HepG2 (cell line): ENCODE data around the gene RSPH4A. TPM values are rescaled to one million over a fixed set of nuclear protein-coding genes. Genes with fewer than 3 reads are reported as not detected.

Source experiments
- AGO1 ChIP-seq: fragments of 200-400 bp; formaldehyde crosslinking; IDR thresholded peaks from 2 replicates; pipeline ENCODE4 v1.6.1; 2017; ENCODE audit warnings: mild to moderate bottlenecking, low read depth, low read length, moderate library complexity; ENCODE audit not compliant: poor library complexity, severe bottlenecking
- DPF2 ChIP-seq: sonication (generic); formaldehyde crosslinking; IDR thresholded peaks from 2 replicates; pipeline ENCODE4 v1.4.0; 2020; ENCODE audit warnings: mild to moderate bottlenecking, low read depth, missing genetic modification reagents, borderline replicate concordance
- KAT2B ChIP-seq: fragments of 150-350 bp; IDR thresholded peaks from 2 replicates; pipeline ENCODE4 v1.6.1; 2014; ENCODE audit warnings: low read depth, low read length, borderline replicate concordance
- NFE2L2 ChIP-seq: fragments of 150-350 bp; IDR thresholded peaks from 2 replicates; pipeline ENCODE4 v1.6.1; 2014; ENCODE audit warnings: low read length
- ZNF556 ChIP-seq: sonication (generic); formaldehyde crosslinking; IDR thresholded peaks from 2 replicates; pipeline ENCODE4 v1.4.0; 2020; ENCODE audit warnings: mild to moderate bottlenecking, missing genetic modification reagents, borderline replicate concordance
- ZNF792 ChIP-seq: IDR thresholded peaks from 2 replicates; pipeline ENCODE4 v1.6.1; 2016
- polyA plus RNA-seq, 8 experiments: library from polyadenylated mRNA; depleted of rRNA in 3 of 8; stranded (reverse) in 7 of 8; unstranded in 1 of 8; fragments of >200 nt; fragmentation: Illumina TruSeq in 4 of 8; extraction: Trizol in 4 of 8; gene quantifications; 2 replicates each; pipeline versions ENCODE4 v1.2.1 to v1.2.3, GENCODE V29; 2011 to 2016; ENCODE audit warnings: low read depth in 4 of 8, missing spikeins in 1 of 8, mixed read lengths in 1 of 8; ENCODE audit not compliant: insufficient read depth in 1 of 8
- total RNA-seq, 5 experiments: library from RNA; depleted of rRNA; stranded (reverse); fragments of >200 nt; fragmentation: Illumina TruSeq; extraction: Trizol; gene quantifications; 2 replicates each; pipeline ENCODE4 v1.2.3, GENCODE V29; 2016; ENCODE audit warnings: low read depth in 1 of 5
- TF ChIP-seq, protein P1 (sequence below), 2 experiments: sonication (generic) in 1 of 2; formaldehyde crosslinking in 1 of 2; IDR thresholded peaks; 2 replicates each; pipeline versions ENCODE4 v1.4.0 to v1.6.1; 2016 to 2020; ENCODE audit warnings: borderline replicate concordance in 1 of 2, low read depth in 1 of 2, mild to moderate bottlenecking in 1 of 2, missing genetic modification reagents in 1 of 2
- TF ChIP-seq, protein P2 (sequence below): sonication (generic); formaldehyde crosslinking; IDR thresholded peaks from 2 replicates; pipeline ENCODE4 v1.4.0; 2020; ENCODE audit warnings: missing genetic modification reagents, borderline replicate concordance
- TF ChIP-seq, protein P3 (sequence below): sonication (generic); formaldehyde crosslinking; IDR thresholded peaks from 2 replicates; pipeline ENCODE4 v1.4.0; 2020; ENCODE audit warnings: low read depth, mild to moderate bottlenecking, missing genetic modification reagents
- TF ChIP-seq, protein P4 (sequence below): sonication (generic); formaldehyde crosslinking; conservative IDR thresholded peaks from 2 replicates; pipeline ENCODE4 v1.4.0; 2020; ENCODE audit warnings: missing genetic modification reagents
- TF ChIP-seq, protein P5 (sequence below): sonication (generic); formaldehyde crosslinking; IDR thresholded peaks from 2 replicates; pipeline ENCODE4 v1.5.1; 2020; ENCODE audit warnings: missing genetic modification reagents, mild to moderate bottlenecking, borderline replicate concordance
- TF ChIP-seq, protein P6 (sequence below): sonication (generic); formaldehyde crosslinking; IDR thresholded peaks from 2 replicates; pipeline ENCODE4 v1.5.1; 2020; ENCODE audit warnings: mild to moderate bottlenecking, missing genetic modification reagents, moderate library complexity
- TF ChIP-seq, protein P7 (sequence below): IDR thresholded peaks from 2 replicates; pipeline ENCODE4 v1.6.1; 2016; ENCODE audit warnings: missing genetic modification reagents, missing compliant biosample characterization

The RSPH4A gene
- total and polyA plus RNA-seq, 2 of the 13 experiments (the other 11 are each of a cell fraction or from before 2014, with no cell fraction given), result 0.24 to 0.40 TPM

DNA sequence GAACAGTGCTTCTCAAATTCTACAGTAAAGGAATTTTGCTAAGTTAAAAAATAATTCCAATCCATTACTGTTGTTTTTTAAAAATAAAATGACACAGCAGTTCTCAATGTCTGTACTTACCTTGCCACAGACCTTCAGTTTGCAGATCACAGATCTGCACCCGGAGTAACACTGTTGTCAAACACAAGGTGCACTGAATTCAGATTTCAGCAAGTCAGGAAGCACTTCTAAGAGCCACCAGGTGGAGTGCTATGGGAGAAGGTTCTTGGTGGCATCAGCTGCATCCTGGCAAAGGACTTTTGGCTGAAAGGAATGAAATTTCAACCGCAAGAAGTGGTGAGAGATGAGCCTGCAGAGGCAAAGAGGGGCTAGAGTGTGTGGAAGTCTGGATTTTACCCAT is 17.4 kb downstream of the RSPH4A start (continued):
- TF ChIP-seq, protein P1, sequence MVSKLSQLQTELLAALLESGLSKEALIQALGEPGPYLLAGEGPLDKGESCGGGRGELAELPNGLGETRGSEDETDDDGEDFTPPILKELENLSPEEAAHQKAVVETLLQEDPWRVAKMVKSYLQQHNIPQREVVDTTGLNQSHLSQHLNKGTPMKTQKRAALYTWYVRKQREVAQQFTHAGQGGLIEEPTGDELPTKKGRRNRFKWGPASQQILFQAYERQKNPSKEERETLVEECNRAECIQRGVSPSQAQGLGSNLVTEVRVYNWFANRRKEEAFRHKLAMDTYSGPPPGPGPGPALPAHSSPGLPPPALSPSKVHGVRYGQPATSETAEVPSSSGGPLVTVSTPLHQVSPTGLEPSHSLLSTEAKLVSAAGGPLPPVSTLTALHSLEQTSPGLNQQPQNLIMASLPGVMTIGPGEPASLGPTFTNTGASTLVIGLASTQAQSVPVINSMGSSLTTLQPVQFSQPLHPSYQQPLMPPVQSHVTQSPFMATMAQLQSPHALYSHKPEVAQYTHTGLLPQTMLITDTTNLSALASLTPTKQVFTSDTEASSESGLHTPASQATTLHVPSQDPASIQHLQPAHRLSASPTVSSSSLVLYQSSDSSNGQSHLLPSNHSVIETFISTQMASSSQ (IDR thresholded peaks at IDR 0.05; ENCODE audit: low read depth), result no peak
- TF ChIP-seq, protein P1 (CRISPR knock-in tag; IDR thresholded peaks at IDR 0.05; ENCODE audit: borderline replicate concordance), result no peak
- TF ChIP-seq DPF2 (CRISPR knock-in tag), result no peak
- TF ChIP-seq, protein P2, sequence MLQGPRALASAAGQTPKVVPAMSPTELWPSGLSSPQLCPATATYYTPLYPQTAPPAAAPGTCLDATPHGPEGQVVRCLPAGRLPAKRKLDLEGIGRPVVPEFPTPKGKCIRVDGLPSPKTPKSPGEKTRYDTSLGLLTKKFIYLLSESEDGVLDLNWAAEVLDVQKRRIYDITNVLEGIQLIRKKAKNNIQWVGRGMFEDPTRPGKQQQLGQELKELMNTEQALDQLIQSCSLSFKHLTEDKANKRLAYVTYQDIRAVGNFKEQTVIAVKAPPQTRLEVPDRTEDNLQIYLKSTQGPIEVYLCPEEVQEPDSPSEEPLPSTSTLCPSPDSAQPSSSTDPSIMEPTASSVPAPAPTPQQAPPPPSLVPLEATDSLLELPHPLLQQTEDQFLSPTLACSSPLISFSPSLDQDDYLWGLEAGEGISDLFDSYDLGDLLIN, result no peak
- no peak for TF ChIP-seq ZNF792 (CRISPR knock-in tag)
- no peak for TF ChIP-seq AGO1
- TF ChIP-seq KAT2B, result no peak
- TF ChIP-seq, protein P3, sequence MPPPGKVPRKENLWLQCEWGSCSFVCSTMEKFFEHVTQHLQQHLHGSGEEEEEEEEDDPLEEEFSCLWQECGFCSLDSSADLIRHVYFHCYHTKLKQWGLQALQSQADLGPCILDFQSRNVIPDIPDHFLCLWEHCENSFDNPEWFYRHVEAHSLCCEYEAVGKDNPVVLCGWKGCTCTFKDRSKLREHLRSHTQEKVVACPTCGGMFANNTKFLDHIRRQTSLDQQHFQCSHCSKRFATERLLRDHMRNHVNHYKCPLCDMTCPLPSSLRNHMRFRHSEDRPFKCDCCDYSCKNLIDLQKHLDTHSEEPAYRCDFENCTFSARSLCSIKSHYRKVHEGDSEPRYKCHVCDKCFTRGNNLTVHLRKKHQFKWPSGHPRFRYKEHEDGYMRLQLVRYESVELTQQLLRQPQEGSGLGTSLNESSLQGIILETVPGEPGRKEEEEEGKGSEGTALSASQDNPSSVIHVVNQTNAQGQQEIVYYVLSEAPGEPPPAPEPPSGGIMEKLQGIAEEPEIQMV (CRISPR knock-in tag), result no peak
- TF ChIP-seq, protein P4, sequence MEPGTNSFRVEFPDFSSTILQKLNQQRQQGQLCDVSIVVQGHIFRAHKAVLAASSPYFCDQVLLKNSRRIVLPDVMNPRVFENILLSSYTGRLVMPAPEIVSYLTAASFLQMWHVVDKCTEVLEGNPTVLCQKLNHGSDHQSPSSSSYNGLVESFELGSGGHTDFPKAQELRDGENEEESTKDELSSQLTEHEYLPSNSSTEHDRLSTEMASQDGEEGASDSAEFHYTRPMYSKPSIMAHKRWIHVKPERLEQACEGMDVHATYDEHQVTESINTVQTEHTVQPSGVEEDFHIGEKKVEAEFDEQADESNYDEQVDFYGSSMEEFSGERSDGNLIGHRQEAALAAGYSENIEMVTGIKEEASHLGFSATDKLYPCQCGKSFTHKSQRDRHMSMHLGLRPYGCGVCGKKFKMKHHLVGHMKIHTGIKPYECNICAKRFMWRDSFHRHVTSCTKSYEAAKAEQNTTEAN (CRISPR knock-in tag), result no peak
- TF ChIP-seq, protein P5, sequence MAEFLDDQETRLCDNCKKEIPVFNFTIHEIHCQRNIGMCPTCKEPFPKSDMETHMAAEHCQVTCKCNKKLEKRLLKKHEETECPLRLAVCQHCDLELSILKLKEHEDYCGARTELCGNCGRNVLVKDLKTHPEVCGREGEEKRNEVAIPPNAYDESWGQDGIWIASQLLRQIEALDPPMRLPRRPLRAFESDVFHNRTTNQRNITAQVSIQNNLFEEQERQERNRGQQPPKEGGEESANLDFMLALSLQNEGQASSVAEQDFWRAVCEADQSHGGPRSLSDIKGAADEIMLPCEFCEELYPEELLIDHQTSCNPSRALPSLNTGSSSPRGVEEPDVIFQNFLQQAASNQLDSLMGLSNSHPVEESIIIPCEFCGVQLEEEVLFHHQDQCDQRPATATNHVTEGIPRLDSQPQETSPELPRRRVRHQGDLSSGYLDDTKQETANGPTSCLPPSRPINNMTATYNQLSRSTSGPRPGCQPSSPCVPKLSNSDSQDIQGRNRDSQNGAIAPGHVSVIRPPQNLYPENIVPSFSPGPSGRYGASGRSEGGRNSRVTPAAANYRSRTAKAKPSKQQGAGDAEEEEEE (CRISPR knock-in tag), result no peak
- TF ChIP-seq, protein P6, sequence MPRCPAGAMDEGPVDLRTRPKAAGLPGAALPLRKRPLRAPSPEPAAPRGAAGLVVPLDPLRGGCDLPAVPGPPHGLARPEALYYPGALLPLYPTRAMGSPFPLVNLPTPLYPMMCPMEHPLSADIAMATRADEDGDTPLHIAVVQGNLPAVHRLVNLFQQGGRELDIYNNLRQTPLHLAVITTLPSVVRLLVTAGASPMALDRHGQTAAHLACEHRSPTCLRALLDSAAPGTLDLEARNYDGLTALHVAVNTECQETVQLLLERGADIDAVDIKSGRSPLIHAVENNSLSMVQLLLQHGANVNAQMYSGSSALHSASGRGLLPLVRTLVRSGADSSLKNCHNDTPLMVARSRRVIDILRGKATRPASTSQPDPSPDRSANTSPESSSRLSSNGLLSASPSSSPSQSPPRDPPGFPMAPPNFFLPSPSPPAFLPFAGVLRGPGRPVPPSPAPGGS (CRISPR knock-in tag), result no peak
- no peak for TF ChIP-seq ZNF556
- TF ChIP-seq NFE2L2, result peak; percentile 68
- TF ChIP-seq, protein P7, sequence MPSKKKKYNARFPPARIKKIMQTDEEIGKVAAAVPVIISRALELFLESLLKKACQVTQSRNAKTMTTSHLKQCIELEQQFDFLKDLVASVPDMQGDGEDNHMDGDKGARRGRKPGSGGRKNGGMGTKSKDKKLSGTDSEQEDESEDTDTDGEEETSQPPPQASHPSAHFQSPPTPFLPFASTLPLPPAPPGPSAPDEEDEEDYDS (CRISPR knock-in tag), result no peak; the same call in 1 of the 2 replicates
